MM.1S (cell line): ENCODE data around the gene PPOX.
A peak's percentile ranks its signal among the peaks of the same experiment; 100 is the strongest.

Experiments
- DNase-seq: peaks from one replicate; pipeline ENCODE4 v3.0.0-alpha.2; 2015
- H2AFZ ChIP-seq: fragments of 300-600 bp; sonication (generic); 2 replicates; pipeline ENCODE4 v1.6.0; 2016; ENCODE audit warnings: antibody characterized with exemption, low read length
- H3F3A ChIP-seq: fragments of 300-600 bp; sonication (generic); 2 replicates; pipeline ENCODE4 v1.6.1; 2016; ENCODE audit warnings: mild to moderate bottlenecking, antibody characterized with exemption, low read length, moderate library complexity, mixed read lengths; ENCODE audit not compliant: insufficient read depth
- H3K27ac ChIP-seq: fragments of 300-600 bp; sonication (generic); 2 replicates; pipeline ENCODE4 v1.5.1; 2016; ENCODE audit warnings: mild to moderate bottlenecking, low read length
- H3K27me3 ChIP-seq: fragments of 300-600 bp; sonication (generic); replicated peaks from 2 replicates; pipeline ENCODE4 v1.6.0; 2016; ENCODE audit warnings: low read length; ENCODE audit not compliant: insufficient read depth
- H3K36me3 ChIP-seq: fragments of 300-600 bp; sonication (generic); replicated peaks from 2 replicates; pipeline ENCODE4 v1.6.1; 2016; ENCODE audit warnings: mild to moderate bottlenecking, low read length, mixed read lengths; ENCODE audit not compliant: insufficient read depth
- H3K4me1 ChIP-seq: fragments of 300-600 bp; sonication (generic); 2 replicates; pipeline ENCODE4 v1.6.1; 2016; ENCODE audit warnings: low read length, mixed read lengths
- H3K4me2 ChIP-seq: fragments of 300-600 bp; sonication (generic); 2 replicates; pipeline ENCODE4 v1.6.0; 2016; ENCODE audit warnings: low read depth, low read length
- H3K4me3 ChIP-seq: fragments of 300-600 bp; sonication (generic); 2 replicates; pipeline ENCODE4 v1.5.1; 2016; ENCODE audit warnings: low read length, mixed read lengths
- H3K79me2 ChIP-seq: fragments of 300-600 bp; sonication (generic); 2 replicates; pipeline ENCODE4 v1.6.1; 2016; ENCODE audit warnings: mixed run types, low read length, mixed read lengths
- H3K9ac ChIP-seq: fragments of 300-600 bp; sonication (generic); 2 replicates; pipeline ENCODE4 v1.6.1; 2016; ENCODE audit warnings: low read length, mixed read lengths
- H3K9me2 ChIP-seq: fragments of 300-600 bp; sonication (generic); replicated peaks from 2 replicates; pipeline ENCODE4 v1.6.1; 2016; ENCODE audit warnings: mild to moderate bottlenecking, low read length, mixed read lengths; ENCODE audit not compliant: insufficient read depth
- H3K9me3 ChIP-seq: fragments of 300-600 bp; sonication (generic); replicated peaks from 2 replicates; pipeline ENCODE4 v1.6.1; 2016; ENCODE audit warnings: mild to moderate bottlenecking, low read length, mixed read lengths; ENCODE audit not compliant: insufficient read depth
- H4K20me1 ChIP-seq: fragments of 300-600 bp; sonication (generic); 2 replicates; pipeline ENCODE4 v1.6.1; 2016; ENCODE audit warnings: mild to moderate bottlenecking, low read length, moderate library complexity, mixed read lengths; ENCODE audit not compliant: insufficient read depth
- CTCF ChIP-seq: fragments of 300-600 bp; sonication (generic); IDR thresholded peaks from 2 replicates; pipeline ENCODE4 v1.5.1; 2016; ENCODE audit warnings: antibody characterized with exemption, low read length, mixed read lengths
- EZH2 ChIP-seq: fragments of 300-600 bp; sonication (generic); optimal IDR thresholded peaks from 2 replicates; pipeline ENCODE3; 2017; ENCODE audit warnings: low read depth, mild to moderate bottlenecking, antibody characterized with exemption, low read length, mixed read lengths
- EZH2phosphoT487 ChIP-seq: fragments of 300-600 bp; sonication (generic); IDR thresholded peaks from 2 replicates; pipeline ENCODE4 v1.6.1; 2018; ENCODE audit warnings: antibody characterized with exemption, low read length

PPOX gene

GRCh38 chr1:161217831-161218230 is 51.6 kb downstream of the PPOX start:
- H3K36me3 ChIP-seq = peaks cover 7% of the 10 kb centered on the region; the same call in 1 of the 2 replicates
- TF ChIP-seq CTCF (no peak), EZH2 (no peak), EZH2phosphoT487 (no peak)
- peaks cover 28% of the 10 kb centered on the region for H3K4me1 ChIP-seq
- H2AFZ ChIP-seq = peak overlapping the region; percentile 7; the same call in 1 of the 2 replicates
- no peaks in the 10 kb centered on the region for H3K9me3 ChIP-seq
- H3F3A ChIP-seq = peaks cover 28% of the 10 kb centered on the region
- H3K27ac ChIP-seq = peak overlapping the region; percentile 70
- H3K4me2 ChIP-seq = peak overlapping the region; percentile 51
- H3K27me3 ChIP-seq = no peaks in the 10 kb centered on the region
- H3K9me2 ChIP-seq = no peaks in the 10 kb centered on the region
- H3K9ac ChIP-seq = no peak overlapping the region; the same call in 1 of the 2 replicates
- DNase-seq = no peak
- H4K20me1 ChIP-seq = no peaks in the 10 kb centered on the region
- no peak overlapping the region for H3K4me3 ChIP-seq
- H3K79me2 ChIP-seq = no peaks in the 10 kb centered on the region

GRCh38 chr1:161218301-161219077 is 52.3 kb downstream of the PPOX start:
- H3K36me3 ChIP-seq = peaks cover 3% of the 10 kb centered on the region; the same call in 1 of the 2 replicates
- no peak overlapping the region for H3K9ac ChIP-seq
- no peaks in the 10 kb centered on the region for H3K27me3 ChIP-seq
- no peaks in the 10 kb centered on the region for H3K9me3 ChIP-seq
- no peaks in the 10 kb centered on the region for H3K79me2 ChIP-seq
- no peaks in the 10 kb centered on the region for H4K20me1 ChIP-seq
- H3K9me2 ChIP-seq = no peaks in the 10 kb centered on the region
- H3K27ac ChIP-seq = peak overlapping the region; percentile 70; the same call in 1 of the 2 replicates
- H2AFZ ChIP-seq = no peak overlapping the region
- TF ChIP-seq EZH2 (no peak), CTCF (no peak), EZH2phosphoT487 (no peak)
- peaks cover 28% of the 10 kb centered on the region for H3K4me1 ChIP-seq
- no peak for DNase-seq
- H3K4me2 ChIP-seq = no peak overlapping the region; the same call in 1 of the 2 replicates
- H3K4me3 ChIP-seq = no peak overlapping the region
- peaks cover 28% of the 10 kb centered on the region for H3F3A ChIP-seq

GRCh38 chr1:161219078-161219892 is 53.1 kb downstream of the PPOX start:
- no peak for TF ChIP-seq EZH2phosphoT487
- no peak for TF ChIP-seq EZH2
- no peak for TF ChIP-seq CTCF
- H3K9me2 ChIP-seq = no peaks in the 10 kb centered on the region
- no peaks in the 10 kb centered on the region for H3K36me3 ChIP-seq
- H4K20me1 ChIP-seq = no peaks in the 10 kb centered on the region
- no peak overlapping the region for H3K9ac ChIP-seq
- H3K9me3 ChIP-seq = no peaks in the 10 kb centered on the region
- H3F3A ChIP-seq = peaks cover 28% of the 10 kb centered on the region
- H3K27me3 ChIP-seq = no peaks in the 10 kb centered on the region
- H3K79me2 ChIP-seq = no peaks in the 10 kb centered on the region
- no peak overlapping the region for H3K27ac ChIP-seq
- H3K4me3 ChIP-seq = no peak overlapping the region
- DNase-seq = no peak
- peaks cover 28% of the 10 kb centered on the region for H3K4me1 ChIP-seq
- no peak overlapping the region for H3K4me2 ChIP-seq
- no peak overlapping the region for H2AFZ ChIP-seq
